ENCODE measurements around the gene PSMC6.

DNA sequence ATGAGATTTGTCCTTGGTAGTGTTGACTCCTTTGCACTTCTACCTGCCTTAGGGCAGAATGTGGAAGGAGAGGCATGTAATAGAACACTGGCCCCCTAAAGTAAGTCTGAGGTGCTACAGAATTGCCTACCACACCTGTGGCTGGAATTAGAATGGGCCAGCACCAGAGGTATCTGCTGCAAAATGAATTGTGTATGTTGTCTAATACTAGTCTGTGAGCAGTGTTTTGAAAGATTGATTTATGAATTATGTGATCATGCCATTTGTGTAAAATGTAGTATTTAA lies 17.3 kb downstream of the PSMC6 start:
- TF ChIP-seq, protein P1, sequence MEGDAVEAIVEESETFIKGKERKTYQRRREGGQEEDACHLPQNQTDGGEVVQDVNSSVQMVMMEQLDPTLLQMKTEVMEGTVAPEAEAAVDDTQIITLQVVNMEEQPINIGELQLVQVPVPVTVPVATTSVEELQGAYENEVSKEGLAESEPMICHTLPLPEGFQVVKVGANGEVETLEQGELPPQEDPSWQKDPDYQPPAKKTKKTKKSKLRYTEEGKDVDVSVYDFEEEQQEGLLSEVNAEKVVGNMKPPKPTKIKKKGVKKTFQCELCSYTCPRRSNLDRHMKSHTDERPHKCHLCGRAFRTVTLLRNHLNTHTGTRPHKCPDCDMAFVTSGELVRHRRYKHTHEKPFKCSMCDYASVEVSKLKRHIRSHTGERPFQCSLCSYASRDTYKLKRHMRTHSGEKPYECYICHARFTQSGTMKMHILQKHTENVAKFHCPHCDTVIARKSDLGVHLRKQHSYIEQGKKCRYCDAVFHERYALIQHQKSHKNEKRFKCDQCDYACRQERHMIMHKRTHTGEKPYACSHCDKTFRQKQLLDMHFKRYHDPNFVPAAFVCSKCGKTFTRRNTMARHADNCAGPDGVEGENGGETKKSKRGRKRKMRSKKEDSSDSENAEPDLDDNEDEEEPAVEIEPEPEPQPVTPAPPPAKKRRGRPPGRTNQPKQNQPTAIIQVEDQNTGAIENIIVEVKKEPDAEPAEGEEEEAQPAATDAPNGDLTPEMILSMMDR (IDR thresholded peaks at IDR 0.05) = no peak
- TF ChIP-seq POLR2AphosphoS5 (IDR thresholded peaks at IDR 0.05; ENCODE audit: insufficient read depth in 1 of 2, low read depth in 1 of 2) (no peak), POLR2A (IDR thresholded peaks at IDR 0.05) (no peak)
